Tibial nerve (tissue), 3 donors: Measurements from ENCODE around the gene ADGB.

Source experiments
- CTCF ChIP-seq, 5 experiments: fragments of 200-600 bp in 3 of 5; fragments of 450-650 bp in 2 of 5; sonication (generic) in 3 of 5; IDR thresholded peaks; one replicate each; pipeline ENCODE4 v1.5.1; 2016 to 2019; ENCODE audit warnings: antibody characterized with exemption in 5 of 5, mild to moderate bottlenecking in 3 of 5, moderate library complexity in 2 of 5
- POLR2A ChIP-seq, 2 donors: fragments of 450-650 bp; IDR thresholded peaks; one replicate each; pipeline ENCODE4 v1.6.1; 2017; ENCODE audit warnings: antibody characterized with exemption in 2 of 2, mild to moderate bottlenecking in 2 of 2, moderate library complexity in 2 of 2

- TF ChIP-seq POLR2A (IDR thresholded peaks at IDR 0.05) (no peak), CTCF (IDR thresholded peaks at IDR 0.05) (no peak)
Observed at GRCh38 chr6:146805546-146806325, 207.0 kb downstream of the ADGB start.
